SK-N-SH (cell line): ENCODE measurements around the gene TBC1D9B. TPM values are rescaled to one million over a fixed set of nuclear protein-coding genes. Genes with fewer than 3 reads are reported as not detected.

ENCODE experiments used
- CTCF ChIA-PET: fragments of 300-600, 350-600 bp; formaldehyde crosslinking; extraction: SDS; loops from one replicate; lab custom pipeline; 2021; lab: Yijun Ruan, JAX
- POLR2A ChIA-PET: fragments of 350-600 bp; sonication (Branson Sonifier 250); formaldehyde crosslinking; extraction: SDS; loops from one replicate; lab custom pipeline; 2020; ENCODE audit warnings: antibody characterized with exemption, inconsistent platforms; lab: Yijun Ruan, JAX
- DNase-seq: peaks from one replicate; pipeline ENCODE4 v3.0.0; 2012
- H2AFZ ChIP-seq: fragments of 200-600 bp; sonication (generic); 2 replicates; pipeline ENCODE4 v1.8.1; 2016; ENCODE audit warnings: antibody characterized with exemption, mild to moderate bottlenecking, low read depth
- H3F3A ChIP-seq: fragments of 200-600 bp; sonication (generic); replicated peaks from 2 replicates; pipeline ENCODE3; 2016; ENCODE audit warnings: antibody characterized with exemption, mild to moderate bottlenecking; ENCODE audit not compliant: insufficient read depth
- H3K27ac ChIP-seq, 2 experiments: fragments of 200-500 bp in 1 of 2; fragments of 200-600 bp in 1 of 2; sonication (Bioruptor generic) in 1 of 2; sonication (generic), shearing (Covaris generic) in 1 of 2; 2 replicates each; pipeline versions ENCODE4 v1.5.1 to v1.6.1; 2014 to 2016; ENCODE audit warnings: low read depth in 2 of 2, inconsistent platforms in 1 of 2, low read length in 1 of 2, mild to moderate bottlenecking in 1 of 2, mixed read lengths in 1 of 2
- H3K27me3 ChIP-seq: fragments of 200-600 bp; sonication (generic), shearing (Covaris generic); 2 replicates; pipeline ENCODE4 v1.6.1; 2016; ENCODE audit warnings: mixed run types; ENCODE audit not compliant: insufficient read depth
- H3K36me3 ChIP-seq, 2 experiments: fragments of 200-500 bp in 1 of 2; fragments of 200-600 bp in 1 of 2; sonication (Bioruptor generic) in 1 of 2; sonication (generic) in 1 of 2; replicated peaks in 1 of 2; 2 replicates each; pipeline versions ENCODE3 to v1.5.1; 2014 to 2016; ENCODE audit warnings: low read length in 1 of 2, mild to moderate bottlenecking in 1 of 2; ENCODE audit not compliant: insufficient read depth in 2 of 2, control insufficient read depth in 1 of 2
- H3K4me1 ChIP-seq, 2 experiments: fragments of 200-500 bp in 1 of 2; fragments of 200-600 bp in 1 of 2; sonication (Bioruptor generic) in 1 of 2; sonication (generic), shearing (Covaris generic) in 1 of 2; 2 replicates each; pipeline versions ENCODE4 v1.5.1 to v1.6.1; 2014 to 2016; ENCODE audit warnings: low read depth in 1 of 2, low read length in 1 of 2, mixed run types in 1 of 2; ENCODE audit not compliant: insufficient read depth in 2 of 2, control insufficient read depth in 1 of 2
- H3K4me2 ChIP-seq: fragments of 200-600 bp; sonication (generic), shearing (Covaris generic); 2 replicates; pipeline ENCODE4 v1.6.1; 2017; ENCODE audit warnings: mixed run types
- H3K4me3 ChIP-seq, 2 experiments: fragments of 200-500 bp in 1 of 2; fragments of 200-600 bp in 1 of 2; sonication (Bioruptor generic) in 1 of 2; sonication (generic), shearing (Covaris generic) in 1 of 2; 2 replicates each; pipeline versions ENCODE4 v1.5.1 to v1.8.1; 2014 to 2016; ENCODE audit warnings: low read depth in 2 of 2, inconsistent platforms in 1 of 2, low read length in 1 of 2, mild to moderate bottlenecking in 1 of 2, mixed read lengths in 1 of 2, moderate library complexity in 1 of 2
- H3K79me2 ChIP-seq: fragments of 200-600 bp; sonication (generic); 2 replicates; pipeline ENCODE4 v1.8.1; 2017; ENCODE audit warnings: mild to moderate bottlenecking; ENCODE audit not compliant: insufficient read depth
- H3K9ac ChIP-seq: fragments of 200-600 bp; sonication (generic); 2 replicates; pipeline ENCODE4 v1.6.1; 2017; ENCODE audit warnings: mixed run types
- H3K9me2 ChIP-seq: fragments of 200-600 bp; sonication (generic); 2 replicates; pipeline ENCODE4 v1.6.1; 2017; ENCODE audit warnings: mixed run types
- H3K9me3 ChIP-seq: fragments of 200-600 bp; sonication (generic); 2 replicates; pipeline ENCODE4 v1.6.1; 2017; ENCODE audit warnings: mixed run types, mild to moderate bottlenecking, moderate library complexity
- H4K20me1 ChIP-seq: fragments of 200-600 bp; sonication (generic); 2 replicates; pipeline ENCODE4 v1.6.1; 2017; ENCODE audit warnings: mild to moderate bottlenecking, mixed run types; ENCODE audit not compliant: insufficient read depth
- ELF1 ChIP-seq: IDR thresholded peaks from 2 replicates; pipeline ENCODE4 v1.4.0; 2012
- EP300 ChIP-seq, 2 experiments: IDR thresholded peaks; 2 replicates each; pipeline versions ENCODE4 v1.4.0 to v1.6.1; 2012; ENCODE audit warnings: borderline replicate concordance in 1 of 2, low read depth in 1 of 2, low read length in 1 of 2
- EZH2phosphoT487 ChIP-seq: fragments of 200-600 bp; sonication (generic); IDR thresholded peaks from 2 replicates; pipeline ENCODE4 v1.6.1; 2017; ENCODE audit warnings: low read depth, mixed run types, mild to moderate bottlenecking, antibody characterized with exemption, moderate library complexity, borderline replicate concordance
- FOSL2 ChIP-seq: IDR thresholded peaks from 2 replicates; pipeline ENCODE4 v1.4.0; 2012; ENCODE audit warnings: low read depth, mild to moderate bottlenecking, moderate library complexity, borderline replicate concordance
- GABPA ChIP-seq: IDR thresholded peaks from 2 replicates; pipeline ENCODE4 v1.4.0; 2012; ENCODE audit warnings: low read depth, mild to moderate bottlenecking
- GATA2 ChIP-seq: sonication (generic); formaldehyde crosslinking; IDR thresholded peaks from 2 replicates; pipeline ENCODE4 v1.5.0; 2020; ENCODE audit warnings: mild to moderate bottlenecking, missing genetic modification reagents
- IRF3 ChIP-seq: fragments of 150-350 bp; IDR thresholded peaks from 2 replicates; pipeline ENCODE4 v1.6.1; 2016; ENCODE audit warnings: mild to moderate bottlenecking, low read depth, low read length
- JUND ChIP-seq: IDR thresholded peaks from 2 replicates; pipeline ENCODE4 v1.4.0; 2012
- MEF2A ChIP-seq: IDR thresholded peaks from 2 replicates; pipeline ENCODE4 v1.4.0; 2012; ENCODE audit warnings: low read depth, borderline replicate concordance
- NFIC ChIP-seq: IDR thresholded peaks from 2 replicates; pipeline ENCODE4 v1.4.0; 2012; ENCODE audit warnings: borderline replicate concordance
- NRF1 ChIP-seq: IDR thresholded peaks from 2 replicates; pipeline ENCODE4 v1.6.1; 2012; ENCODE audit warnings: low read depth, mild to moderate bottlenecking, low read length
- RAD21 ChIP-seq: IDR thresholded peaks from 2 replicates; pipeline ENCODE4 v1.6.1; 2012; ENCODE audit warnings: mild to moderate bottlenecking, low read length
- RFX5 ChIP-seq: IDR thresholded peaks from 2 replicates; pipeline ENCODE4 v1.6.1; 2012; ENCODE audit warnings: mild to moderate bottlenecking, improper control_type of control experiment, low read length
- TAF1 ChIP-seq: IDR thresholded peaks from 2 replicates; pipeline ENCODE4 v1.6.1; 2012; ENCODE audit warnings: low read depth, mild to moderate bottlenecking, low read length, moderate library complexity, borderline replicate concordance
- TCF12 ChIP-seq: IDR thresholded peaks from 2 replicates; pipeline ENCODE4 v1.4.0; 2012
- USF1 ChIP-seq: IDR thresholded peaks from 2 replicates; pipeline ENCODE4 v1.4.0; 2012; ENCODE audit warnings: low read depth, borderline replicate concordance
- YY1 ChIP-seq: IDR thresholded peaks from 2 replicates; pipeline ENCODE4 v1.4.0; 2012; ENCODE audit warnings: low read depth, mild to moderate bottlenecking
- ZBTB33 ChIP-seq: IDR thresholded peaks from 2 replicates; pipeline ENCODE4 v1.4.0; 2012; ENCODE audit warnings: low read depth, borderline replicate concordance
- WGBS: methylation state at CpG from one replicate; pipeline ENCODE4 v1.1.6; 2017; ENCODE audit warnings: low lambda C conversion rate; 5-methylcytosine and 5-hydroxymethylcytosine counted together
- polyA plus RNA-seq, 3 experiments: library from polyadenylated mRNA; depleted of rRNA; stranded (reverse); fragments of >200 nt; gene quantifications; 2 replicates each; pipeline ENCODE4 v1.2.3, GENCODE V29; 2012

The TBC1D9B gene
- polyA plus RNA-seq, 1 of the 3 experiments (the other 2 are of a cell fraction): 75.6 TPM

- no peak for TF ChIP-seq ZBTB33
Measured at GRCh38 chr5:179817890-179818745, 89.6 kb downstream of the TBC1D9B start (continued).

- no peak overlapping the region for H3K9ac ChIP-seq
- POLR2A ChIA-PET: no interaction called here
Measured at GRCh38 chr5:179817470-179817840, 90.2 kb downstream of the TBC1D9B start.

More at GRCh38 chr5:179817470-179817840, 90.2 kb downstream of the TBC1D9B start:
- no peaks in the 10 kb centered on the region for H3K27me3 ChIP-seq
- H2AFZ ChIP-seq: no peak overlapping the region
- H3K9me3 ChIP-seq: no peaks in the 10 kb centered on the region
- peaks cover 6 to 13% of the 10 kb centered on the region in 2 experiments for H3K36me3 ChIP-seq
- peaks cover 15% of the 10 kb centered on the region for H4K20me1 ChIP-seq
- TF ChIP-seq GABPA (no peak), TCF12 (no peak), ZBTB33 (no peak), TAF1 (no peak), NFIC (no peak), GATA2 (no peak), ELF1 (no peak), EZH2phosphoT487 (no peak), MEF2A (no peak), JUND (no peak), YY1 (no peak), NRF1 (no peak), EP300 (IDR thresholded peaks at IDR 0.05; ENCODE audit: borderline replicate concordance in 1 of 2, low read depth in 1 of 2, low read length in 1 of 2) (no peak), RFX5 (no peak), RAD21 (no peak), FOSL2 (no peak), IRF3 (no peak), USF1 (no peak)
- TF ChIP-seq, all 33 proteins: peak for 0
- Histone ChIP-seq H3K79me2 (peaks cover 23% of the 10 kb centered on the region), H3K27ac (peak overlapping the region in 1 of 2 experiments; percentile 94; a peak in 1 of 4 replicates), H3K4me1 (peaks cover 16 to 32% of the 10 kb centered on the region in 2 experiments), H3F3A (peaks cover 10% of the 10 kb centered on the region), H3K4me2 (no peak overlapping the region), H3K4me3 (no peak overlapping the region), H3K9me2 (no peaks in the 10 kb centered on the region)
- CTCF ChIA-PET: no interaction called here
- no peak for DNase-seq
- 98% methylated on average over 7 of the region's 8 CpGs for WGBS
